Measurements from ENCODE around the gene ACSL6.

Gene ACSL6

DNA sequence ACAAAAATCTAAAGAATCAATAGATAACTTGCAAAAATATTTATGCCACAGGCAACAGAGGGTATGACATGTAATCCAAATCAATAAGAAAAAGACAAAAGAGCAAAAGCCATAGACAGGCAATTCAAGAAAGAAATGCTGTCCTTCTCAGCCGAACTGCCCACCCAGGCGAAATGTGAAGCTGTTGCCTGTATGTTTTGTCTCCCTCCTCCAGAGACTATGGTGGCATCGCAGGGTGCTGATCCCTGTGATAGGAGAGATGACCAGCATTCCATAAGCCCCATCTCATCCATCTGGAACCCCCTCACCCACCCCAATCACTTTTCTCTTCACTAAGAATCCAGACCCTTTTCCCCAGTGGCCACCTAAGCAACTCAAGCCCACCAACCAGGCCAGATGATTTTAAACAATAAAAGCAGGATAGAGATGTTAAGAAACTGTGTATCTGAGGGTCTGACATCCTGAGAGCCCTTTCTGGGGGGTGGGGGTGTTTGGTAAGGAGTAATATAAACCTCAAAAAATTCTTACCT, 5.3 kb upstream of the ACSL6 start:
- DNase-seq: no peak

DNA sequence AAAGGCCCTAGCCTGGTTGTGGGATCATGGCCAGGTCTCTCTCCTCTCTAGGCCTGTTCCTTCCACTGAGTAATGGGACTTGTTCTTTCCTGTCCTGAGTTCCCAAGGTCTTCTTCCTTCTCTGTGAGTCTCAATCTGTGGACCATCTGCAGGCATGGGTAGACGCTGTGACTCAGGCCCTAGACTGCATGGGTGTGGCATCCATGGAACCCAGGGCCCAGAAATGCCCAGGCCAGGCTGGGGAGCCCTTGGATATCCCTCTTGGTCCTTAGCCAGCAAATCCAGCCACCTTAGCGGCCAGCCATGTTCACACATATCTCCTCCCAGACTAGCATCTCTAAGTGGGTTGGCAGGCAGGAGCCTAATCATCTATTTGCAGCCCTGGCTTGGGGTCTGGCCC, 2.3 kb upstream of the ACSL6 start:
- DNase-seq: no peak

GRCh38 chr5:132013006-132013689, 1.7 kb upstream of the ACSL6 start:
- no peak for DNase-seq

- peak; percentile 3 for DNase-seq
Observed at GRCh38 chr5:132012371-132013005, 1.0 kb upstream of the ACSL6 start.

DNA sequence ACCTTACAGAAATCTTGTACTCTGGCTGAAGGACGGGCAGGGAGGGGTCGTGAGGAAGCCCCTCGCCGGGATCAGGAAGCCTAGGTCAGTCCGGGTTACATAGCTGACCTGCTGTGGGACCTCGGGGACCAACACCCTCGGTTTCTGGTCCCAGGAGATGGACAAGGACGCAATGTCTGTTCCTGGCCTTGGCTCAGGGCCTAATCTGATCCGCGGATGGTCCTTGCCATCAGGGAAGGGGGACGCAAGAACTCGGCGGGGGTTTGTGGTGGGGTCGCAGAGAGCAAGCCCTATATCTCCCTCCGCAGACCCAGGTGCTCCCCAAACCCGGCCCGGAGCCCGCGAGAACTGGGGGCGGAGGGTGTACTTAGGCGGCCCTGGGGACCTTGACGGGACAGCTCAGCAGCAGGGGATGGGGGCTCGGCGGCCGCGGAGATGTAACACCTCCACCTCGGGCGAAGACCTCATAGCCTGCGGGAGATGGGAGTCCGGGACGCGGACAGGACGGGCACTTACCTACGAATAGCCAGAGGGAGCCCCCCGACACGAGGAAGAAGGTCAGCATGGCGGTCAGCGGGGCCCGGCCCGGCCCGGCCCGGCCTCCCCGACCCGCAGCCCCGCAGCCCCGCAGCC, 353 bp downstream of the ACSL6 start:
- no peak for DNase-seq

DNA sequence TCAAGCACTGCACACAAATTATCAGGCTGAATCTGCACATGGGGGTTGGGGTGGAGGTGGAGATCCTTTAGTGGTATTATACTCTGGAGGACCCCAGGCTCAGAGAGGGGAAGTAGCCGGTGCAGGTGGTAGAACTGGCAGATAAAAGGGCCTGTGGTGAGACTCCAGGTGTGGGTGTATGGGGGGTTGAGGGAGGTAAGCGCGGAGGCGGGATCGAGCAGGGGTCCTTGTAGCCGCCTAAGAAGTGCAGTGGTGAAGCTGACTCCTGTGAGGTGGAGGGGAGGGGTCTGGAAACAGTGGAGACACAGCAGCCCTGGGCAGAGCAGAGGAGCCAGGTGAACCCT, 841 bp downstream of the ACSL6 start:
- DNase-seq: no peak

- DNase-seq: no peak
Observed at GRCh38 chr5:132009706-132010405, 1.6 kb downstream of the ACSL6 start.

GRCh38 chr5:132008961-132009680, 2.3 kb downstream of the ACSL6 start:
- DNase-seq: no peak

DNA sequence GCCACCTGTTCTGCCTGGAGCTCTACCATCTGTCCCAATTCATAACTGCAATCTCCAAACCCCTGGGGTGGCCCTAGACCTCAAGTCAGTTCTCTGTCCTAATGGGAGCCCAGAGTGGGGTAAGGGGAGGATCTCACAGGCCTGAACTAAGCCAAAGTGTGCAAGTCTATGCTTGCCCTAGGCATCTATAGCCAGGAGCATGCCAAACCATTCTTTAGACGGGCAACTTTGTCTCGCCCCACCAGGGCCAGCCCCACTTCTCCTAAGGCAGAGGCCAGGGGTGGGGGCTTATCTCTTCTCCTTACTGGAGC, 3.3 kb downstream of the ACSL6 start:
- no peak for DNase-seq

- DNase-seq: peak; percentile 5
Observed at GRCh38 chr5:132007399-132008162, 3.9 kb downstream of the ACSL6 start.

DNA sequence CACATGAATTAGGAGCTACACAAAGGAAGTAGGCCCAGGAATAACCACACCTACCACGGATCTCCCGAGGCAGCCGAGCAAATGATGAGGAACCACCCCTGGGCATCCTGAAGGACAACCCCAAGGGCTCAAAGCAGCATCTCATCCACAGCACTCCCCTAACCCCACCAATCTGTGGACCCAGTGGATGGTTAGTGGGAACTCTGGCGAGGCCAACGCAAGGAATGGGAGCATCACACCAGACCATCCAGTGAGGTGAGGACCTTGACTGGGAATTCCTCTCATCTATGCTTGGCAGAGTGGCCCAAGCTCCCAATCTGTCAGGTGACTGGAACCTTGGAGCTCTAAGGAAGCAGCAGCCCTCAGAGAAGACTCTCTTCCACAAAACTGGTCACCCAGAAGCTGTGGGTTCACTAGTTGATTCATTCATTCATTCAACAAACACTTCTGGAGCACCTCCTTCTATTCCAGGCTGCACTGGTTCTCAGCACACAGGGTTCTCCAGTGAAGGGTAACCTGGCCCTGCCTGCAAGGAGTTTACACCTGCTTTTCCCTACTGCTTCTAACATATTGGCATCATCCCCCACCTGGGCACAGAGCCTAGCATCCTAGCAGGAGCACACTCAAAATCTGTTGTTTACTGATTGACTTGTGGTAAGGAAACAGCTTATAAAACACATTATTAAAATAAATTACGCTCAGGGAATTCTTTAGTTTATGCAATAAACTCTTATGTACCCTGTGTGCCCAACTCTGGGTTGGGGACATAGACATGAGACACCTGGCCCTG, 4.9 kb downstream of the ACSL6 start:
- DNase-seq: no peak

DNA sequence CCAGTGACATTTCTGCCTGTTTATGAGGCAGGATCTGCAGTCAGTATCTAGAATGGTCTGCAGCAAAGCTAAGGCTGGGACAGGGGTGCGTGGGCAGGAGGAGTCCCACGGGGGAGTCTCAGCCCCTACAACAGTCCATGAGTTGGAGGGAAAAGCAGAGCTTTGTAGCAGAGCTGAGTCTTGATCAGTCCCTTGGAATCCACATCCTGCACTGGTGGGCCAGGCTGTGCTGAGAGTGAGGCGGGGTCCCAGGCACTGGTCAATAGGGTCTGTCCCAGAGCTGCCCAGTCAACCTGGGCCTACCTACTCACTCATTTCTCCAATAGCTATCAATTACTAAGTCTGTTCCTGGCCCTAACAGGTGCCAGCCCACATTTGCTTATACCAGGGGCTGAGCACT, 5.9 kb downstream of the ACSL6 start:
- no peak for DNase-seq

GRCh38 chr5:132003982-132004381, 7.5 kb downstream of the ACSL6 start:
- no peak for DNase-seq

GRCh38 chr5:132003170-132003744, 8.2 kb downstream of the ACSL6 start:
- no peak for DNase-seq

- no peak for DNase-seq
Observed at GRCh38 chr5:132002757-132003156, 8.7 kb downstream of the ACSL6 start.

GRCh38 chr5:132001647-132002561, 9.6 kb downstream of the ACSL6 start:
- DNase-seq: no peak

DNA sequence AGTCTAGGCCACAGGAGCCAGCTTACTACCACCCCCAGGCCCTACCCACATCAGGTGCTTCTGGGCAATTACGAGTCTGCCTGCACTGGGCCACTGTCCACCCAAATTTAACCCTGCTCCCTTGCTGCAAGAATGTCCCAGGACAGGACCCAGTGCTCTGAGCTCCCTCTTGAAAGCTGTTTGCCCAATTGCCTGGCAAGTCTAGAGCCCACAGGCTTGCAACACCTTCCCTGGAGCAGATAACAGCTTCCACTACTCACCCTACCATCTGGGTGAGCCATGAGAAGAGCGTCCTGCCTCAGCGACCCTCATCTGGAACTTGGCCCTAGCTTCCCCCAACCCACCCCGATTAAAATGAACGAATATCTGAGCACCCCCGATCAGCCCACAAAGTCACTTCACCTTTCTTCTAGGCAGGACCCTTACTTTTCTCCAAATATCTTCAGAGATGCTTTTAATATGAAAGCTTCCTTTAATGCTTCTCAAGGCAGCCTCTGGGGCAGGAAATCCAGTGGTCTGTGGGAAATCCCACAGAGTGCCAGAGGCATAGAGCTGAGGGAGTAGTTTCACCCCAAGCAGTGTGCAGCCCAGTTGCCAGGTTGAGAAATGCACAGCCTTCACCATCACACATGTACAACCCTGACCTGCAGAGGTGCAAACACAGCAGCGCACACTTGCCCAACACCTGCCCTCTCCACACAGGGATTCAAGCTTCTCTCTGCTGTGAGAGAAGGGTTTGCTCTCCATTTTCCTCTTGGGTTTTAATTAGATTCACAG, 10.6 kb downstream of the ACSL6 start:
- no peak for DNase-seq

- no peak for DNase-seq
Observed at GRCh38 chr5:132000241-132000490, 11.3 kb downstream of the ACSL6 start.

GRCh38 chr5:131999441-132000240, 11.8 kb downstream of the ACSL6 start:
- no peak for DNase-seq
